ENCODE data around the gene STEAP4. TPM values are rescaled to one million over a fixed set of nuclear protein-coding genes. Genes with fewer than 3 reads are reported as not detected.

STEAP4 gene
- polyA plus RNA-seq, 1 experiment: not detected

- TF ChIP-seq CTCF (IDR thresholded peaks at IDR 0.05; ENCODE audit: low read depth, low read length): no peak
- Histone ChIP-seq H3K9me3 (ENCODE audit: control insufficient read depth, insufficient read depth, low read length) (no peaks in the 10 kb centered on the region; the same call in 1 of the 2 replicates), H3K27me3 (ENCODE audit: control insufficient read depth, insufficient read depth, low read length) (peaks cover 3% of the 10 kb centered on the region), H3K27ac (ENCODE audit: low read depth, low read length) (no peak overlapping the region), H3K4me3 (ENCODE audit: low read depth, low read length) (no peak overlapping the region)
- CTCF ChIA-PET: no interaction called here
- POLR2A ChIA-PET: no interaction called here
- DNase-seq (ENCODE audit: low read depth, low spot score): no peak
Measured at GRCh38 chr7:88301924-88302323, 4.8 kb downstream of the STEAP4 start.

GRCh38 chr7:88300401-88300945 is 6.2 kb downstream of the STEAP4 start:
- no peak for DNase-seq (ENCODE audit: low read depth, low spot score)
- ChIA-PET POLR2A (no interaction called here), CTCF (no interaction called here)
- Histone ChIP-seq H3K27me3 (ENCODE audit: control insufficient read depth, insufficient read depth, low read length) (no peaks in the 10 kb centered on the region), H3K27ac (ENCODE audit: low read depth, low read length) (no peak overlapping the region), H3K9me3 (ENCODE audit: control insufficient read depth, insufficient read depth, low read length) (no peaks in the 10 kb centered on the region; the same call in 1 of the 2 replicates), H3K4me3 (ENCODE audit: low read depth, low read length) (no peak overlapping the region)
- no peak for TF ChIP-seq CTCF (IDR thresholded peaks at IDR 0.05; ENCODE audit: low read depth, low read length)

GRCh38 chr7:88299126-88299525 is 7.6 kb downstream of the STEAP4 start:
- H3K27me3 ChIP-seq (ENCODE audit: control insufficient read depth, insufficient read depth, low read length): no peaks in the 10 kb centered on the region
- no peak for DNase-seq (ENCODE audit: low read depth, low spot score)
- no peak overlapping the region for H3K4me3 ChIP-seq (ENCODE audit: low read depth, low read length)
- ChIA-PET CTCF (no interaction called here), POLR2A (no interaction called here)
- TF ChIP-seq CTCF (IDR thresholded peaks at IDR 0.05; ENCODE audit: low read depth, low read length): no peak
- H3K9me3 ChIP-seq (ENCODE audit: control insufficient read depth, insufficient read depth, low read length): no peaks in the 10 kb centered on the region; the same call in 1 of the 2 replicates
- H3K27ac ChIP-seq (ENCODE audit: low read depth, low read length): no peak overlapping the region

- ChIA-PET CTCF (no interaction called here), POLR2A (no interaction called here)
- no peak for DNase-seq (ENCODE audit: low read depth, low spot score)
- TF ChIP-seq CTCF (IDR thresholded peaks at IDR 0.05; ENCODE audit: low read depth, low read length): no peak
- H3K4me3 ChIP-seq (ENCODE audit: low read depth, low read length): no peak overlapping the region
- H3K27ac ChIP-seq (ENCODE audit: low read depth, low read length): no peak overlapping the region
- no peaks in the 10 kb centered on the region for H3K9me3 ChIP-seq (ENCODE audit: control insufficient read depth, insufficient read depth, low read length)
- H3K27me3 ChIP-seq (ENCODE audit: control insufficient read depth, insufficient read depth, low read length): no peaks in the 10 kb centered on the region
Measured at GRCh38 chr7:88293866-88294265, 12.8 kb downstream of the STEAP4 start.

- CTCF ChIA-PET: no interaction called here
- no peaks in the 10 kb centered on the region for H3K27me3 ChIP-seq (ENCODE audit: control insufficient read depth, insufficient read depth, low read length)
- no peak overlapping the region for H3K27ac ChIP-seq (ENCODE audit: low read depth, low read length)
- POLR2A ChIA-PET: no interaction called here
- DNase-seq (ENCODE audit: low read depth, low spot score): no peak
- no peaks in the 10 kb centered on the region for H3K9me3 ChIP-seq (ENCODE audit: control insufficient read depth, insufficient read depth, low read length)
- no peak for TF ChIP-seq CTCF (IDR thresholded peaks at IDR 0.05; ENCODE audit: low read depth, low read length)
- no peak overlapping the region for H3K4me3 ChIP-seq (ENCODE audit: low read depth, low read length)
Measured at GRCh38 chr7:88291398-88292173, 15.1 kb downstream of the STEAP4 start.

Measured in AG04450 (cell line).